Bone marrow (tissue), 2 donors: Measurements from ENCODE around the gene MGAT5.

Experiments used
- DNase-seq, 2 donors: peaks; one replicate each; lab custom pipeline; 2025; lab: John Stamatoyannopoulos, UW

Gene MGAT5

DNA sequence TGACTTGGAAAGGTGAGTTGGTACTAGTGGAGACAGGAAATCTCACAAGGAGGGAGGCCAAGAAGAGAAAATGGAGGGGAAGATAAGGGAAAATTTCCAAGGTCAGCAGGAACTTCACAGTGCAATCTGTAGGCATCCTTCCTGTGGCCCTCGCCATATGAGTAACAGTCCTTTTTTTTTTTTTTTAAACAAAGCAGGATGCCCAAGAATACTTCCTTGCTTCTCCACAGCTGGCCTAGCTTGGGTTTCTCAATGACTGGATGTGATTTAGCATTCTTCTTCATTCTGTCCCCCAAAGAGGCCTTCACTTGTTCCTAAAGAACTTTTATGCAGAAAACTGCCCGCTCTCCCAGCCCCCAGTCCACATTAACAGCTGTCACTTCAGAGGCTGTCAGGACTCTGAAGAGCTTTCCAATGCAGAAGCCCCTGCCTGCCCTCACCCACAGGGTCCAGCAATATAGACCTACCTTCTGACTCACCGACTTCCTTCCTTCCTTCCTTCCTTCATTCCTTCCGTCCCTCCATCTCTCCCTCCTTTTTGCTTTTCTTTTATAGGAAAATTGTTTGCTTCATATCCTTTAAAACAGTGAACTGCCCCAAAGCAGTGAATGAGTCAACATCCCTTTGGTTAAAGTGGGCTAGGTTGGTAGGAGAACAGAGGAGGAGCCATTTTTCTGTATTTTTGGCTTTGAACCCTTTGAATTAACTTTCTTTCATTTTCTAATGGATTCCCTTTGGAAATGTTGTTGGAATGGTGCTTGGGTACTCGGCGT lies 172.0 kb downstream of the MGAT5 start:
- no peak for DNase-seq

DNA sequence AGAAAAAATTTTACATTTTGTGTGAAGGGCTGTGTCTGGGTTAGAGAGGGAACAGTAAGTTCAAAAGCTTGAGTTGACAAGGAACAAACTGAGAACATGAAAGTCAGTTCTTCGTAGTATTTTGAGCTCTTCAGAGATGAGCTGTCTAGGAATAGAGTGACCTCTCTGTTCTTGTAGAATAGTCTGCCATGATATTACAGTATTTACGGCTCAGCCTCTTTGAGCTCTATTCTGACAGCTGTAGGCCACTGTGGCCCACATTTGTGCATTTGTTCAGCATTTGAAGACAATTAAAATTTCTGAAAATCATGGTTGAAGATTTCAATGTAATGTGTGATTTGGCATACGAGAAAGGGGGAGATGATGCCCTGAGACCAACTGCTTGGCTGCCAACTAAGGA lies 172.8 kb downstream of the MGAT5 start:
- no peak for DNase-seq

DNA sequence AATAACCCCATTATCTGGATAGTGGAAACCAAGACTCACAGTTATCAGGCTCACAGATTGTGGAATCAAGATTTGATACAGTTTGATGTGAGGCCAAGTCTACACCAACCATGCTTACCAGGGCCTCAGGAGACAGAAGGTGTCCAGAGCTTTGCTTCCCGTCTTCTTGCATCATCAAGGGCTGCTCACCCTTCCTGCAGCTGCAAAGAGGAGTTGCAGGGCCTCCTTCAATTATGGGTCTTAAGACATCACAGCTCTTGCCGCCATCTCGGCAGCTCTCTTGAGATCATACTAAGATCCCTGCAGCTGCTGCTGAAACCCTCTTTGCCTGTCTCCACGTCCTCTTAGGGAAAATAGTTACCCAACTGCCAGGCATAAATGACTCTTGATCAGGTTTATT lies 176.0 kb downstream of the MGAT5 start:
- DNase-seq, result no peak

DNA sequence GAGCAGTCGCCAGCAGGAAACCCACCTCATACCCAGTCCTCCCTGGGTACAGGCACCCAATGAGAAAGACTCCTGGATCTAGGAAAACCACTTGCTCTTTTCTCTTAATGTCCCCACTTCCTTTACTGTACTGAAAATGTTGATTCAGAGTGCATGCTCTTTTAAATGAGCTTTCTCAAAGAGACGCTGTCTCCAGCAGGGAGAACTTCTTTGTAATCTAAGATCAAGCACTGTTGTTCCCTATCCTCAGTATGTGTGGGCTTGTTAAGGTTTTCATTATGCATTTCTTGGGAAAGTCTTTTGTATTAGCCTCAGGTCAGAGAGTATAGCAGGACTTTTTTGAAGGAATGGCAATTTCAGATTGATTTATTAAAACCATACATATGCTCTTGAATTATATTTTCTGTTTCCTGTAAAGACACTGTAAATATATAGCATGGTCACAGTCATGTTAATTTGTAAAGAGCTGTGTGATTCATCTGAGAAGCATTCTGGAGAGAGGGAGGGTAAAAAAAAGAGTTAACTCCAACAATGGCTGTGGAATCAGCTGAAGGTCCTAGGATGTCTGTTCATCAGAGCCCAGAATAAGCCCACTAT lies 178.1 kb downstream of the MGAT5 start:
- DNase-seq, result no peak

DNA sequence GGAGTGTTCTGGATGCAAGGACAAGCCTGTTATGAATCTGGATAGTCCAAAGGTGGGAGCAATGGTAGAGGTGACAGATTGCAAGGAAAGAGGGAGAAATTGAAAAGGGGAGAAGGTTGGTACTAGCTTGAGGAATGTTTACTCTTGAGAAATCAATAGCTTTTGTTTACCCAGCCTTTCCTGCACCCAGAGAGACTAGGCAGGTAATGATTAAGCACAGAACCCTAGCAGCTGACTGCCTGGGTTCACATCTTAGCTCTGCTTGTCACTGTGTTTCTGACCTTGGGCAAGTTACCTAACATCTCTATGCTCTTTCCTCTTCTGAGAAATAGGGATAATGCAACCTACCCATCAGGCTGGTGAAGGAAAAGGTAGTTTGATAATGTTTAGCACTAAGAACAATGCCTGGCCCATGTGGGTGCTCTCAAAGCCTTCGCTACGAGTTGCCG lies 178.6 kb downstream of the MGAT5 start:
- DNase-seq, result no peak

DNA sequence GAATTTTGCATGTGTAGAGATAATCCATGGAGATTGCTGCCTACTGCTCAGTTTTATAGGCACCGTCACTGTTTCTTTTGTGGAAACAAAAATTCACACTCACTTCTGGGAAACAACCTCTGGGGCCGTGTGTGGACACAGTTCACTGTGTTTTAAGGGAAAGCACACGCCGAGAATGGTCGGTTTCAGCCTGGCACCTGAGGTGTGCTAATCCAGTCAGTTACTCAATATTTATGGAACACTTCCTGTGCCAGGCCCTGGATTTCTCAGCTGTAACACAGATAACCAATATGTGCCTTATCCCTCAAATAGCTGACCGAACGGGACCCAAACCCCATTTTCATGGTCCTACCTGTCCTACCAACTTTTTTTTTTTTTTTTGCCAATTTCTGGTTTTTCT lies 179.6 kb downstream of the MGAT5 start:
- DNase-seq, result no peak

DNA sequence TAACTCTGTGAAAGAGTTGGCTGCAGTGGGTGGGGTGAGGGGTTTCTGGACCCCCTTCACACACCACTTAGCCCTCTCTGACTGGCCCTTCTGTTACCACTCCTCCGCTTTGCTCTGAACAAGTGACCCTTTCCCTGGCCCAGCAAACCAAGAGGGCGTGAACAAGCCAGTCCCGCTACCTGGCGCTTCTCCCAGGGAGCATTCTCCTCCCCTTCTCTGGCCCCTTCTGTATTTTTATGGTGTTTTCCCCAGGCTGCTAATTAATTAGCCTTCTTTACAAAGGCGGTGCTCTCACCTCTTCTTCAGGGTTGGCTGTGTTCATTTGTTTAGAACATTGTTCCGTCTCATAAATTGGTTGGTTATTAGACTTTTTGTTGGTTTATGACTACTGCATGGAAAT lies 180.1 kb downstream of the MGAT5 start:
- no peak for DNase-seq

DNA sequence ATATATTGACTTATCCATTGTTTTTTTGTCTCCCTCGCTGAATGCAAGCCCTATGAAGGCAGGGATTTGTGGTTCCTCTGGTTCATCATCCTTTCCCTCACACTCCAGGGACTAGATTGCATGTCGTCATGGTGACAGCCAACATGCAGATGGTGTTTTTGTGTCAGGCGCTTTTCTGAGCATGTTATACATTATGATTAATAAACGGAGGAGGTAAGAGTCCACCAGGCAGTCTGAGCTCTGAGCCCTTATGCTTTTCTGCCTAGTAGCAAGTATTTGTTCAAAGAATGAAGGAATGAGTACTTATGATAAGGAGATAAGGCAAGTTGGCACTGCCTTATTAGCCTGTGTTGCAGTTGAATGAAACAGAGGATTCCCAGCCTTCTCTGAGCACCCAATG lies 181.6 kb downstream of the MGAT5 start:
- DNase-seq, result no peak

DNA sequence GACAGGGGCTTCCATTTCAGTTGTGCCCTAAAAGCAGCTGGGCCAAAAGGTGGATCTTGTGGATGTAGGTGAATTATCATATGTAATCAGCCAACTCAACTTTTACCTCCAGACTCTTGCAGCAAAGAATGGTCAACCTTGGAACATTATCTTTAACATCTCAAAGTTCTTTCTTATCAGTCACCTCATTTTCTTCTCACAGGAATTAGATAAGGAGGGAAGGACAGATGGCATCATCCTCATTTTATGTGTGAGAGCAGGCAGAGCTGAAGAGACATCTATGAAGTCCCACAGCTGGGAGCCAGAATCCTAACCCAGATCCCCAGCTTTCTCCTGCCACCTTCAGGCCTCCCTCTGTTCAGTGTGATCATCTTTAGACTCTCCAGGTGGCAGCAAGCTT lies 182.1 kb downstream of the MGAT5 start:
- no peak for DNase-seq

DNA sequence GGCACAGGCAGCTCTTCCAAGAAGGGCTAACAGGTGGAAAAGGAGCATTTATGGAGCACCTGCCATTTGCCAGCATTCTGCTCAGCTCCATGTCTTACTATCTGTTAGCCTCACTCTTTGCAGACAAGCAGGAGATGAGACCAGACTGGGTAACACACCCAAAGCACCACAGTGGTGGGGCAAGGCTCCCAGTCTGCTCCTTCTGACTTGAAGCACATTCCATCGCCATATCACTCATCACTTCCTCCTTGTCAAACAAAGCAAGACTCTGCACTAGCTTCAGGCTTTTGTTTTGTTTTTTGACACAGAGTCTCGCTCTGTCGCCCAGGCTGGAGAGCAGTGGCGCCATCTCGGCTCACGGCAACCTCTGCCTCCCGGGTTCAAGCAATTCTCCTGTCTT lies 182.8 kb downstream of the MGAT5 start:
- DNase-seq, result no peak

DNA sequence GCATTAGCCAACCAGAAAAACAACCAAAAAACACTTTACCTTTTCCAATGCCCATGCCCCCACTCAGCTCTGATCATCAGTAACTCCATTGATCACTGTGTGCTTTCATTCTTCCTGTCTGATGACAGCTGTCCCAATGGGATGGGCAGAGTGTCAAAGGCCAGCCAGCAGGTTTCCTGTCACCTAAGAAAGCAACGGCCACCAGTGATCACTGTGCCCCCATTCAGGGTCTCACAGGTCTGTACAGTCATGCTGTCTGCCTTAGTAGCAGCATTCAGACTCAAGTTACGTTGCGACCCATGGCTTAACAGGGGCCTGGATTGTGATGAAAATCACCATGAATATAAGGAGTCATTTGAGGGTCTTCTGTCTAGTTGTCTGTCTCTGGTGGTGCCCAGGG lies 184.5 kb downstream of the MGAT5 start:
- no peak for DNase-seq

DNA sequence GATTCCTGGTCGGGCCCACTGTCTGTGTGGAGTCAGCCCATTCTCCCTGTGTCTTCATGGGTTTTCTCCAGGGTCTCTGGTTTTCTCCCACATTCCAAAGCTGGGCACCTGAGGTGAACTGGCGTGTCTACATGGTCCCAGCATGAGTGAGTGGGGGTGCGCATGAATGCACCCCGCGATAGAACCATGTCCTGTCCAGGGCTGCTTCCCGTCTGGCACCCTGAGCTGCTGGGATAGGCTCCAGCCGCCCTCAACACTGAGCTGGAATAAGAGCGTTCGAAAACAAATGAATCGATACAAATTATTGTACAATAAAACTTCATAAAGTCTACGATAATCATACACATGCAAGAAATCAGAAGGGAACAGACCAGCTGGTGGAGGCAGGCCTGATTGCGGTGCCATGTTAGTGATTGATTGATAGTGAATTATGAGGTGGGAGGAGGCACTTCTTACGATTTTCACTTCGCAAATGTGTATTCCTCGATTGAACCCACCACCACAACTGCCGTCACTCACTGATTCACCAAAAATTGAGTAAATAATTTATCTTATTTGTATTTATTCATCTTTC lies 186.6 kb downstream of the MGAT5 start:
- DNase-seq, result no peak

DNA sequence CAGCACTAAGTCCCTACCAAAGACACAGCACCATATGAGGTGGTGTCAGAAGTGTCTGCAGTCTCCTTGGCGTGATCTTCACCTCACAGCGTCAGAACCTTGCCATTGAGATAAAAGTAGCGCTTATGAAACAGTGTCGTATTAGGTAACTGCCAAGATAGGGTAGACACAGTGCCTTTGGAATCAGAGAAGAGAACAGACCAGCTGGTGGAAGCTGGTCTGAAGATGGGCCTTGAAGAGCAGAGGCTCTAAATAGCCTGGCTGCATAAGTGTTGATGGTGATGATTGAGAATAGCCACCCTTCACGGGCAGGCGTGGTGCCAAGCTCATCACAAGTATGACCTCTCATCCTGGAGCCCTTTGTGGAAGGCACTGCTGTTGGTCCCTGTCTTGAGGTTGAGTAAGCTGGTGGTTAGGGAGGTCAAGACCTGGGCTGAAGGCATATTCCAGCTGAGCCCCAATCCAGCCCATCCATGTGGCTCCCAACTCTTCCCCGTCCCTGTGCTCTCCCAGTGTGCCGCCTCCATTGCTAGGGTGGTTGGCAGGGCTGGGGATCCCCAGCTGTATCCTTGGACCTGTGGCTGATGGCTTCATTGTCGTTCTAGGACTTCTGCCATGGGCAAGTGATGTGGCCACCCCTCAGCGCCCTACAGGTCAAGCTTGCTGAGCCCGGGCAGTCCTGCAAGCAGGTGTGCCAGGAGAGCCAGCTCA lies 187.4 kb downstream of the MGAT5 start:
- DNase-seq, result no peak

DNA sequence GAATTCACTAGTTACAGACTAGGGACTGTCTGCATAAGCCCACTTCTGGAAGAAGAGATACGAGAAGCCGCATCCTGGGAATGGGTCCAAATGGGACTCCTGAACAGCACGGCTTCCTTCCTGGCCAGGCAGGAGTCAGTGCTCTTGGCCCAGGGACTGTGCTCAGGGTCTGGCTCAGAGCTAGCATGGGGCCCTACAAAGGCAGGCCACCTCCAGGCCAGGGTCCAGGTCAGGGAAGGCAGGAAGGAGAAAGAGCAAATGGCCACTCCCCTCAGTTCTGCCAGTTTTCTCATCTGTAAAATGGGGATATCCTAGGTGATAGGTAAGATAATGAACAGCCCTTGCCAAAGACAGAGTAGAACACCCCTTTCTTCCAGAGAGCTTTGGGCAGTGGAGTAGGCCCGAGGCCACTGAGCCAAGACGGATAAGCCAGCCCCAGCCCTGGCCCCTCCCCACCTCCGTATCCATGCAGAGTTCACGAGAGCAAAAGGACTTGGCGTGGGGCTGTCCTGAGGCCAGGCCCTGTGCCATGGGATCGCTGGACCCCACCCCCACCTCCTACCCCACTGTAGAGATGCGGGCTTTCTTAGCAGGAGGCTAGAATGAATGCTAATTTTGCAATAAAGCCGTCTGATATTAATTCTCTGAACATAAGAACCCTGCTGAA lies 190.1 kb downstream of the MGAT5 start:
- DNase-seq, result no peak

DNA sequence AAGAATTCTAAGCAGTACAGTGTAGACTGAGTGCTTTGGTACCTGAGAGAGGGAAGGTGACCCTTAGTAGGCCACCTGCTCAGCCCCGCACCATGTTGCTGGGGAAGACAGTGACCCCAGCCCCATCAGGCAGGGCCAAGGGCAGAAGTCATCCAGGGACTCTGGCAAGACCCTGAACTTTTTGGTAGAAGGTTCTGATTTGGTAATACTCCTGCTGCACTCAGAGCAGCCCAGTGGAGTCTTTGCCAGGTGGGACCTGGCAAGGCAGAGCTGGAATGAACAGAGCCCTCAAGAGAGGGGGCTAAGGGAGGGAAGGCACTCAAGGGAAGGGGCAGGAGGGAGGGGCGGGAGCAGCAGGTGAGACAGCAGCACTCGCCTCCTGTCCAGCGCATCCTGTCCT lies 191.2 kb downstream of the MGAT5 start:
- DNase-seq, result no peak

DNA sequence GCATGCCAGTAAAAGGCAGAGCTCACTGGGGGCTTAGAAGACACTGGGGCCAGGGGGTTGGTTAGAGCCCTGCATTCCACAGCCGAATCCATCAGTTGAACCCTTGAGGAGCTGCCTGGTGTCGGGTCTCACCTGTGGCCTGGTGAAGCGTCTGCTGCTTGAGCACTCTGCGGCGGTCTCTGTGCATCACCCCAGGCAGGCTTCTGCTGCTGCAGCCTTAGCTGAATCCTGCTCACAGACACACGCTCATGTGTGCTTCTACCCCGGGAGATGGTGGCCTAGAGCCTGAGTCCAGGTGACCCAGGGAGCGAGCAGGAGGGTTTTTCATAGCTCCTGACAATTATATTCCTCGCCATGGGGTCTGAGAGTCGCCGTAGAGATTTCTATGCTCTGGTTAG lies 192.1 kb downstream of the MGAT5 start:
- DNase-seq, result no peak

DNA sequence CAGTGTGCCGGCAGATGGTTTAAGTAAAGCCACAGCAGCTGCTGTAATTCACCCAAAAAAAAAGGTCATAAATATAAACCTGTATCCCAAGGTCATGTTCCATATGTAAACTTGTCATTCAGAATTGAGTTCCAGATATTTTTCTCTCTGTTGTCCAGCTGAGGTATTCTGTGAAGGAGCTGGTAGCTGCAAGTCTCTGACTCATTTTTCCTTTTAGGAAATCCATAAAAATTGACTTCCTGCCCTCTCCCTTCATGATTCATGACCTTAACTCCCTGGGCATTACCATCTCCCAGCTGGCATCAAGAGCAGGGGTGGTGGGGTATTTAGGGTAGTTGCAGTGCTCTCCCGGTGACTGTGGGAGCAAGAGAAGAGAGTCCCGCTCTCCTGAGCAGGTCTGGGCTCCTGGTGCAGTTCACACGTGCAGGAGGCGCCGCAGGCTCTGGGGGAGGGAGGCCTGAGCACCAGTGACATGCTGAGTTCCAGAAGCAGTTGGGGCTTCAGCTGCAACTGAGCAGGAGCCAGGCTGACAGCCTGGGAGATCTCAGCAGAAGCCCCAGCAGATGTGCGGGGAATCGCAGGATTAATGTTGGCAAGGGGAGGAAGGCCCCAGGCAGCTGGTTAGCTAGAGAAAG lies 192.6 kb downstream of the MGAT5 start:
- DNase-seq, result no peak

DNA sequence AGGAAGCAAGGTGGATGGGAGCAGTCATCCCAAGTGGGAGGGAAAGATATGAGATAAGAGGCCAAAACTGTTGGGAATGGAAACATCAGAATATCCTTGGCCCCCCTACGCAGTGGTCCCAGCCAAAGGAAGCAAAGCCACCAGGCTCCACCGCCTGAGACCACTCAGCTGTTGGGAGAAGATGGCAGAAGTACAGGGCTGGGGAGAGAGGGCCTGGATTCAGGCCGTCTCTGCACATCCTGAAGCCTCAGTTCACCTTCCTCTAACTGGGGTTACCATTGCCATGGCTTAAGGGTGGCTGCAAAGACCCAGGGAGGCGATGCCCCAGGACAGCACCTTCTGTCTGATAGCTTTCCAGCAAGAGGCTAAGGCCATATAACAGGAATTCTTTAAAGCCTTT lies 193.8 kb downstream of the MGAT5 start:
- DNase-seq, result no peak

DNA sequence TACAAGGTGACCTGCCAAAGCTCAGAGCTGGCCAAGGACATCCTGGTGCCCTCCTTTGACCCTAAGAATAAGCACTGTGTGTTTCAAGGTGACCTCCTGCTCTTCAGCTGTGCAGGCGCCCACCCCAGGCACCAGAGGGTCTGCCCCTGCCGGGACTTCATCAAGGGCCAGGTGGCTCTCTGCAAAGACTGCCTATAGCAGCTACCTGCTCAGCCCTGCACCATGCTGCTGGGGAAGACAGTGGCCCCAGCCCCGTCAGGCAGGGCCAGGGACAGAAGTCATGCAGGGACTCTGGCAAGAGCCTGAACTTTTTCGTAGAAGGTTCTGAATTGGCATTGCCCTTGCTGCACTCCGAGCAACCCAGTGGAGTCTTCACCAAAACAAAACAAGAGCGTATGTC lies 194.8 kb downstream of the MGAT5 start:
- DNase-seq, result no peak

DNA sequence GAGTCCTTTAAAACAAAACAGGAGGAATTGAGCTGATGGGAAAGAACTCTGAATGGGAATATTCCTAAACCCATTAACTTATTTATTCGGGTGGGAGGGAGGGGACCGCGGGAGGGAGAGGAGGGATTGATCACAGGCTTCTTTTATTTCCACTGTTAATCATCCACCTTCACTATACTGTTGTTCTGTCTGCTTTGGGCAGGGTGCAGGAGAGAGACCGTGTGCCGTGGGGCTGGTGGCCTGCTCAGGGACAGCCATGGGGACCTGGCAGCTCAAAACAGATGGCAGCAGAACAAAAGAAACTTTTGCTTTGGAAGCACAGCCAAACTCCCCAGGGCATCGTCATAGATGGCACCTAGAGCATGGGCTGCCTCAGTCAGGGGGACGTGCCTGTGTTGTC lies 195.3 kb downstream of the MGAT5 start:
- DNase-seq, result no peak

DNA sequence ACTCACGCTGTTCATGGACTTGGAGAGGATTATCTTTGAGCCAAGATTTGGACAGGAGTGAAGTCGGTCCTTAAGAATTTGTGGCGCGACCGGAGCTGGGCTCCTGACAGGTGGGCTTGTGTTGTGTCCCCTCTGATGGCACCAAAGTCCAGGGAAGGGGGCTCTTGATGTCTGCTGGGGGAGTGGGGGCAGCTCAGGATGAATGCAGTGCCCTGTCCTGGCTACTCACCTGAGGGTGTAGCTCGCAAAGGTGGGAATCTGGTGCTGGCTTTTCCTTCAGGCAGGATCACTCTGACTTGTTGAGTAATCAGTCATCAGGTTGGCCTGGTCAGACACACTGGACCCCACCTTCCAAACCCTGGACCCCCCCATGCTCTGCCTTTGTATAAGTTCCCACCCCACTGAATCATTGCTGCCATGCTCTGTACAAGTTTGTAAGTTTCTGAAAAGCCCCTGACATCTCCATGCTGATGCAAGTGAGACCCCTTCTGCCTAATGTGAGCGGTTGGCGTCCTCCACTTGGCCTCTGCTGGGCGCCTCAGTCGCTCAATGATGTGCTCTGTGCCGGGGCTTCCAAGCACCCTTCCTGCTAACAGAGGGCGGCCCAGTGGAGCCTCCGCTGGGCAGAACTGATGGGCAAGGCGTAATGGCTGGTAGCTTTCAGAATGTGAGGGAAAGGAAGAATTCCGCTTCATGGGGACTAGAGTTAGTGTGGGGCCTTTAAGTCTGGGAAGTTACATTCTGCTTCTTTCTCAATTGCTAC lies 196.1 kb downstream of the MGAT5 start:
- no peak for DNase-seq
